GM18505 (cell line): ENCODE data around the gene BCAS3.
A peak's percentile ranks its signal among the peaks of the same experiment; 100 is the strongest.

ENCODE experiments used
- ATAC-seq: cut with Tn5 transposase; IDR thresholded peaks from one replicate; pipeline ENCODE4 v1.9.1; 2021; ENCODE audit not compliant: unreplicated experiment
- POLR2A ChIP-seq: IDR thresholded peaks from 4 replicates; pipeline ENCODE4 v1.6.1; 2011; ENCODE audit warnings: borderline replicate concordance; ENCODE audit not compliant: insufficient read depth, insufficient read length; ENCODE audit errors: extremely low read depth

BCAS3 gene

GRCh38 chr17:60677308-60678117 is at the start of gene BCAS3:
Gene BCAS3 (plus strand): TSS chr17:60677851.
- peak; percentile 94 for ATAC-seq
- peak; percentile 87 for TF ChIP-seq POLR2A

DNA sequence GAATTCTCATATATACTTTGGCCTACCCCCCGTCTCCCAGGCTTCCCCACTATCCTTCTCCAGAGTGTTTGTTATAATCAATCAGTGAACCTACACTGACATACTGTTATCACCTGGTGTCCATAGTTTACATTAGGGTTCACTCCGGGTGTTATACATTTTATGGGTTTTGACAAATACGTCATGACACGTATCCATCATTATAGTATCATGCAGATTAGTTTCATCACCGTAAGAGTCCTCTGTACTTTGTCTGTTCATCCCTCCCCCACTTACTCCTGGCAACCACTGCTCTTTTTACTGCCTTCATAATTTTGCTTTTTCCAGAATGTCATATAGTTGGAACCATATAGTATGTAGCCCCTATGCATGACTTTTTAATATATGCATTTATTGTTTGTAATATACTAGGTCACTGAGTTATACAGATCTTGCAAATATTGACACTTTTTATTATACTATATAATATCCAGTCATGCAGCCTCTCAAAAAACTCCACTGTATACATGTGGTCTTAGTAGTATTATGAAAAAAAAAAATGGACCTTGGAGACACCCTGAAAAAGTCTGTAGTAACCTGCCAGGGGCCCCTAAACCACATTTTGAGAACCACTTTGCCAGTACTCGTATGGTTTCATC is 49.3 kb upstream of the BCAS3 start:
- ATAC-seq = no peak

GRCh38 chr17:60629120-60629519 is 48.5 kb upstream of the BCAS3 start:
- no peak for TF ChIP-seq POLR2A
- ATAC-seq = no peak

More for the DNA sequence above, 49.3 kb upstream of the BCAS3 start:
- TF ChIP-seq POLR2A = no peak

DNA sequence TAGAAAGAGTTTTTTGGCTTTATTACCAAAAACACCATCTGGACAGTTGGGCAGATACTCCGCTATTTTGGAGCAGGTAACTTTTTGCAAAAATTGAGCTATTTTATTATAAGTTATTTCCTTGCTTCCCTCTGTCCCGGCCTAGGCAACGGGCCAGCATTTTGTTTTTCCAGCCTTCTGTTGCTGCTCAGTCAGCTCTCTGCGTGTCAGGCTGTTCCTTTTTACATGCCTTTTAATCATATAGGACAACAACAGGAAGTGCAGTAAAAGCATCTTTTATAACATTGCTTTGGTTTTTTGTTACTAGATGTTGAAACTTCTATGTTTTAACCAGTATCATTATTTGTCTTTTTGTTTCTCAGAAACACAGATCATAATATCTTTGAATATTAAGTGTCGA is 47.3 kb upstream of the BCAS3 start:
- no peak for TF ChIP-seq POLR2A
- ATAC-seq = no peak

DNA sequence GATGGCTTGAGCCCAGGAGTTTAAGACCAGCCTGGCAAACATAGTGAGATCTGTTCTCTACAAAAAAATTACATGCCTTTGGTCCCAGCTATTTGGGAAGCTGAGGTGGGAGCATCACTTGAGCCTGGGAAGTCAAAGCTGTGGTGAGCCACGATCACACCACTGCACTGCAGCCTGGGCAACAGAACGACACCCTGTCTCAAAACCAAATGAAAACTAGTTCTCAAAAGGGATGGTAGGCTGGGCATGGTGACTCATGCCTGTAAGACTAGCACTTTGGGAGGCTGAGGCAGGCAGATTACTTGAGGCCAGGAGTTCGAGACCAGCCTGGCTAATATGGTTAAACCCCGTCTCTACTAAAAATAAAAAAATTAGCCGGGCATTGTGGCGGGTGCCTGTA is 46.5 kb upstream of the BCAS3 start:
- ATAC-seq = no peak
- TF ChIP-seq POLR2A = no peak

- no peak for TF ChIP-seq POLR2A
- no peak for ATAC-seq
Measured at GRCh38 chr17:60637683-60638082, 40.0 kb upstream of the BCAS3 start.

DNA sequence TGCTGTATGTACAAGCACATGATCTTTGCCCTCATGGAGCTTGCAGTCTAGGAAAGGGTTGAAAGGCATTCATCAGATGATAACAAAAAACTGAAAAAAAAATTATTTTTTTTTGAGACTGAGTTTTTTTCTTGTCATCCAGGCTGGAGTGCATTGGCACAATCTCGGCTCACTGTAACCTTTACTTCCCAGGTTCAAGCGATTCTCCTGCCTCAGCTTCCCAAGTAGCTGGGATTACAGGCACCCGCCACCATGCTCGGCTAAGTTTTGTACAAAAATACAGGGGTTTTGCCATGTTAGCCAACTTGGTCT is 38.7 kb upstream of the BCAS3 start:
- ATAC-seq = no peak
- no peak for TF ChIP-seq POLR2A

GRCh38 chr17:60640503-60640902 is 37.1 kb upstream of the BCAS3 start:
- no peak for ATAC-seq
- no peak for TF ChIP-seq POLR2A

GRCh38 chr17:60641126-60641525 is 36.5 kb upstream of the BCAS3 start:
- no peak for TF ChIP-seq POLR2A
- ATAC-seq = no peak

DNA sequence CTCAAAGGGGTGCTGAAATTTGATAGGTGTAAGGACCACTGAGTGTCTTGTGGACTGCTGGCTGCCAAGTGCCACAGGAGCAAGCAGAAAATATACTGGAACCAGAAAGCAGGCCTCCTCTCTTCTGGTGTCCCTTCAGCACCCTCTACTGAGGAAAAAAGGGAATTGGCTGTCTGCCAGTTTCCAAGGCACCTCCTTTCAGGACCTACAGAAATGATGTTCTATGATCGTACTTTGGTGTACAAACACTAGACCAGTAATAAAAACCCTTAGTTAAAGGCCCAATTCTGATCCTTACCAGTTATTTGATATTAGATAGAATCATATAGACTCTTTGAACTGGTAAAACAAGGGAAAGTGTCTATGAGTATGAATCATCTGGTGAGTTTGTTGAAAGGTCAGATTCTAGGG is 35.8 kb upstream of the BCAS3 start:
- no peak for TF ChIP-seq POLR2A
- no peak for ATAC-seq

- no peak for TF ChIP-seq POLR2A
- no peak for ATAC-seq
Measured at GRCh38 chr17:60645918-60646523, 31.6 kb upstream of the BCAS3 start.

GRCh38 chr17:60646701-60647100 is 30.9 kb upstream of the BCAS3 start:
- no peak for TF ChIP-seq POLR2A
- ATAC-seq = no peak

DNA sequence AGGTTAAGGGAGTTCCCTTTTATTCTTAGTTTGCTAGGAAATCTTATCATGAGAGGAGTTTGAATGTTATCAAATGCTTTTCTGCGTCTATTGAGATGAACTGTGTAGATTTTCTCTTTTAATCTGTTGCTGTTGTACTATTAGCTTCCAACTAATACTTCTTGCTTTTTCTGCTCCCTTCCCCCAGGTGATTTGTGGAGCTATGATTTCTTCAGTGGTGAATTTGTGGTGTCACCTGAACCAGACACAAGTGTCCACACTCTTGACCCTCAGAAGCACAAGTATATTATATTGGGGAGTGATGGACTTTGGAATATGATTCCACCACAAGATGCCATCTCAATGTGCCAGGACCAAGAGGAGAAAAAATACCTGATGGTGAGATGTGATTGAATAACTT is 29.9 kb upstream of the BCAS3 start:
- no peak for TF ChIP-seq POLR2A
- no peak for ATAC-seq
